Activated naive CD8-positive, alpha-beta T cell treated with anti-CD3 and anti-CD28 coated beads, Interleukin-2, amount 10 ng/mL, durations not matched to agents 7 days and 5 days (primary cell): ENCODE measurements around the gene BORCS5. TPM values are rescaled to one million over a fixed set of nuclear protein-coding genes. Genes with fewer than 3 reads are reported as not detected.

ENCODE experiments used
- ATAC-seq: fragments of 150-1000 bp; cut with Tn5 transposase; one replicate; pipeline ENCODE4 v1.10.0; 2021; ENCODE audit warnings: low read depth, moderate library complexity
- POLR2A ChIA-PET: fragments of 350-600 bp; sonication (Branson Sonifier 250); formaldehyde crosslinking; loops from one replicate; lab custom pipeline; 2021; ENCODE audit warnings: antibody characterized with exemption; lab: Charles Lee
- DNase-seq: peaks from one replicate; pipeline ENCODE4 v3.0.0; 2021
- H3K27ac Mint-ChIP-seq: one replicate; pipeline ENCODE4 v1.8.0; 2022; ENCODE audit warnings: mild to moderate bottlenecking, mixed read lengths
- H3K27me3 Mint-ChIP-seq: one replicate; pipeline ENCODE4 v1.8.0; 2022; ENCODE audit warnings: mild to moderate bottlenecking, moderate library complexity, mixed read lengths
- H3K36me3 Mint-ChIP-seq: one replicate; pipeline ENCODE4 v1.8.0; 2021; ENCODE audit warnings: mild to moderate bottlenecking, mixed read lengths
- H3K4me1 Mint-ChIP-seq: one replicate; pipeline ENCODE4 v1.8.0; 2021; ENCODE audit warnings: mixed read lengths
- H3K4me3 Mint-ChIP-seq: one replicate; pipeline ENCODE4 v1.8.0; 2022; ENCODE audit warnings: mild to moderate bottlenecking, moderate library complexity, mixed read lengths
- H3K9me3 Mint-ChIP-seq: one replicate; pipeline ENCODE4 v1.8.0; 2021; ENCODE audit warnings: mixed read lengths
- total RNA-seq, 2 experiments: library from RNA; stranded (reverse); gene quantifications; one replicate each; pipeline ENCODE4 v1.2.3, GENCODE V29; 2021

Gene BORCS5
- total RNA-seq, 2 experiments from 2014 or later, result 20.1 to 21.8 TPM

DNA sequence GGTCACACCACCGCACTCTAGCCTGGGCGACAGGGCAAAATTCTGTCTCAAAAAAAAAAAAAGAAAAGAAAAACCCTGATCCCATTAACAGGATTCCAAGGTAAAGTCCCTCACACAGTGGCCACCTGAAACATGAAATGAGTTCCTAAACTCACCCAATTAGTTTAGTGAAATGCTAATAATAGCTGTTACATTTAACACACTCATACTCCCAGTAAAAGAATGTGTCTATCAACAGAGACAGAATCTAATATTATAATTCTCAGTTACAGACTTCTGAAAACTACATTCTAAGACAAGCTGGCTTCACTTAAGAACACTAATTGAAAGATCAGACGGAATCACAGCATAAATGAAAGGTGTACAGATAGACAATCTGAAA is 161.6 kb downstream of the BORCS5 start:
- Mint-ChIP-seq H3K4me3 (no peak overlapping the region), H3K4me1 (no peaks in the 10 kb centered on the region), H3K9me3 (no peaks in the 10 kb centered on the region), H3K27me3 (no peaks in the 10 kb centered on the region), H3K36me3 (peaks cover 43% of the 10 kb centered on the region), H3K27ac (no peak overlapping the region)
- POLR2A ChIA-PET, result interaction anchor here (0.6 to 1.1 kb wide), 2 partner anchors 10 to 19 kb away, joined by 3 read pairs; no protein-coding TSS in a partner anchor
- ATAC-seq (no peak), DNase-seq (no peak)

DNA sequence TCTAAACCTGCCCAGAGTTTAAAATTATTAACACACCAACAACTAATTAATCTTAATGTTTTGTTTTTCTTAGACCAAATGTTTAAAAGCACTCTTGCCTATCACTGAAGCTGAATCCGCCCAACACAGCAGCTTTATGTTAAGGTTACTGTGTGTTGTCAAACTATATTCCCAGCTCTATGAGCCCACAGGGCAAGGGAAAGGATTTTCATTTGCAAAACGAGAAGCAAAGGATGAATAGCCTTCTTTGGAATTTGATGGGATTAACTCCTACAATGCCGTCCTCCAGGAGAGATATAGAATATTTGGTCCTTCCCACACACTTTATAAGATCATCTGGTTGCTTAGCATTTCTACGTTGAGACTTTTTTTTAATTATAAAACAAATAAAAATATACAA is 162.0 kb downstream of the BORCS5 start:
- Mint-ChIP-seq H3K27me3 (no peaks in the 10 kb centered on the region), H3K27ac (no peak overlapping the region), H3K4me1 (no peaks in the 10 kb centered on the region), H3K36me3 (peaks cover 45% of the 10 kb centered on the region), H3K4me3 (no peak overlapping the region), H3K9me3 (no peaks in the 10 kb centered on the region)
- POLR2A ChIA-PET, result interaction anchor here (1.1 kb wide), 1 partner anchor 9 kb away, joined by 3 read pairs; no protein-coding TSS in a partner anchor
- ATAC-seq, result no peak
- DNase-seq, result no peak

Other genes with a start within 250 kb of the BORCS5 start
- gene LRP6, start 90.0 kb upstream of the BORCS5 start, total RNA-seq, result 1 to 10 TPM in 1 of 2 experiments, under 1 TPM in 1; 0.48 to 1.1 TPM
- under 1 TPM in 1 of 2 experiments, not detected in 1; 0.20 TPM for gene MANSC1, start 6.8 kb upstream of the BORCS5 start, total RNA-seq
- gene DUSP16, start 205.8 kb downstream of the BORCS5 start, total RNA-seq, result 10 to 100 TPM; 32.2 to 38.1 TPM